Smooth muscle cell (in vitro differentiated cells): Measurements from ENCODE around the gene CISH. TPM values are rescaled to one million over a fixed set of nuclear protein-coding genes. Genes with fewer than 3 reads are reported as not detected.

Experiments
- DNase-seq: peaks from one replicate; lab custom pipeline; 2025; ENCODE audit not compliant: unreplicated experiment; lab: John Stamatoyannopoulos, UW
- H2AFZ ChIP-seq: fragments of 200-600 bp; sonication (generic); 2 replicates; pipeline ENCODE4 v1.6.0; 2016; ENCODE audit warnings: antibody characterized with exemption, low read depth, mild to moderate bottlenecking
- H3F3A ChIP-seq: fragments of 200-600 bp; sonication (generic); 2 replicates; pipeline ENCODE4 v1.6.0; 2017; ENCODE audit warnings: antibody characterized with exemption, low read depth
- H3K27ac ChIP-seq: fragments of 200-600 bp; sonication (generic); 2 replicates; pipeline ENCODE4 v1.5.1; 2016; ENCODE audit warnings: low read depth, mild to moderate bottlenecking
- H3K27me3 ChIP-seq: fragments of 200-600 bp; sonication (generic); 2 replicates; pipeline ENCODE4 v1.6.1; 2016; ENCODE audit warnings: low read depth, mild to moderate bottlenecking
- H3K36me3 ChIP-seq: fragments of 200-600 bp; sonication (generic); 2 replicates; pipeline ENCODE4 v1.5.1; 2016; ENCODE audit warnings: low read depth
- H3K4me1 ChIP-seq: fragments of 200-600 bp; sonication (generic); 2 replicates; pipeline ENCODE4 v1.5.1; 2016; ENCODE audit warnings: low read depth
- H3K4me2 ChIP-seq: fragments of 200-600 bp; sonication (generic); 2 replicates; pipeline ENCODE4 v1.6.0; 2016; ENCODE audit warnings: mild to moderate bottlenecking
- H3K4me3 ChIP-seq: fragments of 200-600 bp; sonication (generic); 2 replicates; pipeline ENCODE4 v1.5.1; 2016; ENCODE audit warnings: mild to moderate bottlenecking
- H3K79me2 ChIP-seq: fragments of 200-600 bp; sonication (generic); 2 replicates; pipeline ENCODE4 v1.6.0; 2016; ENCODE audit warnings: low read depth, mild to moderate bottlenecking
- H3K9ac ChIP-seq: fragments of 200-600 bp; sonication (generic); 2 replicates; pipeline ENCODE4 v1.6.0; 2016; ENCODE audit warnings: low read depth
- H3K9me3 ChIP-seq: fragments of 200-600 bp; sonication (generic); replicated peaks from 2 replicates; pipeline ENCODE4 v1.5.1; 2016; ENCODE audit warnings: low read depth
- H4K20me1 ChIP-seq: fragments of 200-600 bp; sonication (generic); 2 replicates; pipeline ENCODE4 v1.6.0; 2016; ENCODE audit warnings: low read depth
- WGBS: methylation state at CpG from one replicate; pipeline ENCODE4 v1.1.7; 2016; ENCODE audit warnings: low lambda C conversion rate; 5-methylcytosine and 5-hydroxymethylcytosine counted together
- polyA plus RNA-seq: library from polyadenylated mRNA; unstranded; fragments of >200 nt; fragmentation: Nextera tagmentation; extraction: Ambion mirVana; gene quantifications from 2 replicates; pipeline ENCODE4 v1.2.1, GENCODE V29; 2016
- total RNA-seq: library from RNA; depleted of rRNA; stranded (reverse); fragments of >200 nt; gene quantifications from 2 replicates; pipeline ENCODE4 v1.2.3, GENCODE V29; 2014
- TF ChIP-seq, protein P1 (sequence below): fragments of 200-600 bp; sonication (generic); IDR thresholded peaks from 2 replicates; pipeline ENCODE4 v1.5.1; 2017; ENCODE audit warnings: borderline replicate concordance, mild to moderate bottlenecking, antibody characterized with exemption; ENCODE audit not compliant: insufficient read depth, poor library complexity, severe bottlenecking

CISH gene
- total and polyA plus RNA-seq, 2 experiments from 2014 or later = 1.8 to 15.9 TPM

- DNase-seq = no peak
- no peak overlapping the region for H2AFZ ChIP-seq
- H3K9ac ChIP-seq = no peak overlapping the region
Observed at GRCh38 chr3:50575372-50575771, 36.2 kb downstream of the CISH start.

GRCh38 chr3:50574444-50574831, 37.1 kb downstream of the CISH start:
- Histone ChIP-seq H2AFZ (no peak overlapping the region), H3K4me1 (no peaks in the 10 kb centered on the region), H3F3A (no peaks in the 10 kb centered on the region)

More at GRCh38 chr3:50575372-50575771, 36.2 kb downstream of the CISH start:
- Histone ChIP-seq H3F3A (no peaks in the 10 kb centered on the region), H3K36me3 (no peaks in the 10 kb centered on the region), H3K79me2 (no peaks in the 10 kb centered on the region), H3K4me3 (no peak overlapping the region), H3K27me3 (no peaks in the 10 kb centered on the region), H3K4me1 (no peaks in the 10 kb centered on the region), H4K20me1 (no peaks in the 10 kb centered on the region), H3K27ac (no peak overlapping the region), H3K4me2 (no peak overlapping the region), H3K9me3 (no peaks in the 10 kb centered on the region)
- TF ChIP-seq, protein P1, sequence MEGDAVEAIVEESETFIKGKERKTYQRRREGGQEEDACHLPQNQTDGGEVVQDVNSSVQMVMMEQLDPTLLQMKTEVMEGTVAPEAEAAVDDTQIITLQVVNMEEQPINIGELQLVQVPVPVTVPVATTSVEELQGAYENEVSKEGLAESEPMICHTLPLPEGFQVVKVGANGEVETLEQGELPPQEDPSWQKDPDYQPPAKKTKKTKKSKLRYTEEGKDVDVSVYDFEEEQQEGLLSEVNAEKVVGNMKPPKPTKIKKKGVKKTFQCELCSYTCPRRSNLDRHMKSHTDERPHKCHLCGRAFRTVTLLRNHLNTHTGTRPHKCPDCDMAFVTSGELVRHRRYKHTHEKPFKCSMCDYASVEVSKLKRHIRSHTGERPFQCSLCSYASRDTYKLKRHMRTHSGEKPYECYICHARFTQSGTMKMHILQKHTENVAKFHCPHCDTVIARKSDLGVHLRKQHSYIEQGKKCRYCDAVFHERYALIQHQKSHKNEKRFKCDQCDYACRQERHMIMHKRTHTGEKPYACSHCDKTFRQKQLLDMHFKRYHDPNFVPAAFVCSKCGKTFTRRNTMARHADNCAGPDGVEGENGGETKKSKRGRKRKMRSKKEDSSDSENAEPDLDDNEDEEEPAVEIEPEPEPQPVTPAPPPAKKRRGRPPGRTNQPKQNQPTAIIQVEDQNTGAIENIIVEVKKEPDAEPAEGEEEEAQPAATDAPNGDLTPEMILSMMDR = no peak
- WGBS = 83% methylated on average over 6 of the region's 6 CpGs

GRCh38 chr3:50573566-50574443, 37.8 kb downstream of the CISH start:
- Histone ChIP-seq H2AFZ (no peak overlapping the region), H3K9ac (no peak overlapping the region), H3K4me2 (no peak overlapping the region), H3K27ac (no peak overlapping the region), H3K79me2 (peaks cover 6% of the 10 kb centered on the region), H3K4me1 (no peaks in the 10 kb centered on the region), H3F3A (no peaks in the 10 kb centered on the region), H4K20me1 (no peaks in the 10 kb centered on the region), H3K9me3 (no peaks in the 10 kb centered on the region), H3K27me3 (no peaks in the 10 kb centered on the region), H3K36me3 (no peaks in the 10 kb centered on the region), H3K4me3 (no peak overlapping the region)
- DNase-seq = no peak
- TF ChIP-seq, protein P1 = no peak
- WGBS = 94% methylated on average over 8 of the region's 8 CpGs

More at GRCh38 chr3:50574444-50574831, 37.1 kb downstream of the CISH start:
- Histone ChIP-seq H3K9me3 (no peaks in the 10 kb centered on the region), H3K27me3 (no peaks in the 10 kb centered on the region), H3K9ac (no peak overlapping the region), H4K20me1 (no peaks in the 10 kb centered on the region), H3K79me2 (peaks cover 6% of the 10 kb centered on the region), H3K27ac (no peak overlapping the region), H3K36me3 (no peaks in the 10 kb centered on the region), H3K4me2 (no peak overlapping the region), H3K4me3 (no peak overlapping the region)
- no peak for DNase-seq
- WGBS = 100% methylated on average over 1 of the region's 1 CpG
- TF ChIP-seq, protein P1 = no peak
